ENCODE results near the gene LLGL2.
A peak's percentile ranks its signal among the peaks of the same experiment; 100 is the strongest.

LLGL2 gene

GRCh38 chr17:75503337-75503950 lies 22.1 kb upstream of the LLGL2 start:
- no peak overlapping the region for H3K4me3 ChIP-seq (ENCODE audit: low read depth, low read length)
- DNase-seq (ENCODE audit: low read depth) = no peak
- TF ChIP-seq MYC (IDR thresholded peaks at IDR 0.05; ENCODE audit: low read depth, low read length) (no peak), MAX (IDR thresholded peaks at IDR 0.05; ENCODE audit: low read depth, low read length) (no peak), POLR2A (IDR thresholded peaks at IDR 0.05; ENCODE audit: extremely low read depth, insufficient read length) (no peak)
- TF ChIP-seq, protein P1, sequence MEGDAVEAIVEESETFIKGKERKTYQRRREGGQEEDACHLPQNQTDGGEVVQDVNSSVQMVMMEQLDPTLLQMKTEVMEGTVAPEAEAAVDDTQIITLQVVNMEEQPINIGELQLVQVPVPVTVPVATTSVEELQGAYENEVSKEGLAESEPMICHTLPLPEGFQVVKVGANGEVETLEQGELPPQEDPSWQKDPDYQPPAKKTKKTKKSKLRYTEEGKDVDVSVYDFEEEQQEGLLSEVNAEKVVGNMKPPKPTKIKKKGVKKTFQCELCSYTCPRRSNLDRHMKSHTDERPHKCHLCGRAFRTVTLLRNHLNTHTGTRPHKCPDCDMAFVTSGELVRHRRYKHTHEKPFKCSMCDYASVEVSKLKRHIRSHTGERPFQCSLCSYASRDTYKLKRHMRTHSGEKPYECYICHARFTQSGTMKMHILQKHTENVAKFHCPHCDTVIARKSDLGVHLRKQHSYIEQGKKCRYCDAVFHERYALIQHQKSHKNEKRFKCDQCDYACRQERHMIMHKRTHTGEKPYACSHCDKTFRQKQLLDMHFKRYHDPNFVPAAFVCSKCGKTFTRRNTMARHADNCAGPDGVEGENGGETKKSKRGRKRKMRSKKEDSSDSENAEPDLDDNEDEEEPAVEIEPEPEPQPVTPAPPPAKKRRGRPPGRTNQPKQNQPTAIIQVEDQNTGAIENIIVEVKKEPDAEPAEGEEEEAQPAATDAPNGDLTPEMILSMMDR (IDR thresholded peaks at IDR 0.05; ENCODE audit: low read depth, low read length) = no peak

- TF ChIP-seq MYC (IDR thresholded peaks at IDR 0.05; ENCODE audit: low read depth, low read length) (no peak), MAX (IDR thresholded peaks at IDR 0.05; ENCODE audit: low read depth, low read length) (no peak), POLR2A (IDR thresholded peaks at IDR 0.05; ENCODE audit: extremely low read depth, insufficient read length) (no peak)
- TF ChIP-seq, protein P1 (IDR thresholded peaks at IDR 0.05; ENCODE audit: low read depth, low read length) = no peak
- DNase-seq (ENCODE audit: low read depth) = no peak
- no peak overlapping the region for H3K4me3 ChIP-seq (ENCODE audit: low read depth, low read length)
Observed at GRCh38 chr17:75503976-75504346, 21.5 kb upstream of the LLGL2 start.

GRCh38 chr17:75504347-75505151 lies 20.9 kb upstream of the LLGL2 start:
- no peak overlapping the region for H3K4me3 ChIP-seq (ENCODE audit: low read depth, low read length)
- TF ChIP-seq MYC (IDR thresholded peaks at IDR 0.05; ENCODE audit: low read depth, low read length) (no peak), POLR2A (IDR thresholded peaks at IDR 0.05; ENCODE audit: extremely low read depth, insufficient read length) (no peak), MAX (IDR thresholded peaks at IDR 0.05; ENCODE audit: low read depth, low read length) (no peak)
- TF ChIP-seq, protein P1 (IDR thresholded peaks at IDR 0.05; ENCODE audit: low read depth, low read length) = peak; percentile 78
- peak; percentile 49 for DNase-seq (ENCODE audit: low read depth)

GRCh38 chr17:75505152-75505409 lies 20.4 kb upstream of the LLGL2 start:
- no peak for DNase-seq (ENCODE audit: low read depth)

GRCh38 chr17:75505640-75506039 lies 19.9 kb upstream of the LLGL2 start:
- TF ChIP-seq, protein P1 (IDR thresholded peaks at IDR 0.05; ENCODE audit: low read depth, low read length) = no peak
- TF ChIP-seq MAX (IDR thresholded peaks at IDR 0.05; ENCODE audit: low read depth, low read length) = no peak
- TF ChIP-seq POLR2A (IDR thresholded peaks at IDR 0.05; ENCODE audit: extremely low read depth, insufficient read length) = no peak
- no peak overlapping the region for H3K4me3 ChIP-seq (ENCODE audit: low read depth, low read length)
- DNase-seq (ENCODE audit: low read depth) = no peak

More at GRCh38 chr17:75505152-75505409, 20.4 kb upstream of the LLGL2 start:
- no peak for TF ChIP-seq POLR2A (IDR thresholded peaks at IDR 0.05; ENCODE audit: extremely low read depth, insufficient read length)
- TF ChIP-seq, protein P1 (IDR thresholded peaks at IDR 0.05; ENCODE audit: low read depth, low read length) = no peak
- TF ChIP-seq MYC (IDR thresholded peaks at IDR 0.05; ENCODE audit: low read depth, low read length) = no peak
- no peak for TF ChIP-seq MAX (IDR thresholded peaks at IDR 0.05; ENCODE audit: low read depth, low read length)
- H3K4me3 ChIP-seq (ENCODE audit: low read depth, low read length) = no peak overlapping the region

Measured in NB4 (cell line).